VCaP (cell line): ENCODE data around the gene DLGAP1.
A peak's percentile ranks its signal among the peaks of the same experiment; 100 is the strongest.

Source experiments
- H3K27ac ChIP-seq: fragments of 450-650 bp; 2 replicates; pipeline ENCODE4 v1.5.1; 2017
- CTCF ChIP-seq: fragments of 450-650 bp; conservative IDR thresholded peaks from 2 replicates; pipeline ENCODE4 v1.5.1; 2017; ENCODE audit warnings: mild to moderate bottlenecking, moderate library complexity

The DLGAP1 gene

GRCh38 chr18:3593904-3594759 lies 861.0 kb downstream of the DLGAP1 start:
- TF ChIP-seq CTCF, result peak; percentile 93
- H3K27ac ChIP-seq, result peak overlapping the region; percentile 86

GRCh38 chr18:3593381-3593903 lies 861.7 kb downstream of the DLGAP1 start:
- peak overlapping the region; percentile 86 for H3K27ac ChIP-seq
- TF ChIP-seq CTCF, result no peak

GRCh38 chr18:3592864-3593263 lies 862.2 kb downstream of the DLGAP1 start:
- TF ChIP-seq CTCF, result no peak
- peak overlapping the region; percentile 86 for H3K27ac ChIP-seq

GRCh38 chr18:3590096-3590630 lies 864.9 kb downstream of the DLGAP1 start:
- TF ChIP-seq CTCF, result no peak
- no peak overlapping the region for H3K27ac ChIP-seq

- TF ChIP-seq CTCF, result peak; percentile 85
- H3K27ac ChIP-seq, result no peak overlapping the region
Observed at GRCh38 chr18:3585656-3586509, 869.2 kb downstream of the DLGAP1 start.

GRCh38 chr18:3584897-3585460 lies 870.1 kb downstream of the DLGAP1 start:
- no peak overlapping the region for H3K27ac ChIP-seq
- no peak for TF ChIP-seq CTCF
